Testis (tissue), 3 donors: ENCODE data around the gene GCC2. TPM values are rescaled to one million over a fixed set of nuclear protein-coding genes. Genes with fewer than 3 reads are reported as not detected.

Experiments used
- DNase-seq: peaks from one replicate; pipeline ENCODE4 v3.0.0-alpha.2; 2019
- H3K27ac ChIP-seq, 2 donors: fragments of 200-600 bp; sonication (generic); one replicate each; pipeline ENCODE4 v1.5.1; 2019
- H3K27me3 ChIP-seq: fragments of 200-600 bp; sonication (generic); one replicate; pipeline ENCODE4 v1.5.1; 2019
- H3K36me3 ChIP-seq: fragments of 200-600 bp; sonication (generic); one replicate; pipeline ENCODE4 v1.5.1; 2017; ENCODE audit warnings: low read depth; ENCODE audit errors: missing control alignments
- H3K4me1 ChIP-seq: fragments of 200-600 bp; sonication (generic); one replicate; pipeline ENCODE4 v1.5.1; 2019
- H3K4me3 ChIP-seq, 2 donors: fragments of 200-600 bp; sonication (generic); one replicate each; pipeline ENCODE4 v1.5.1; 2017 to 2019
- H3K9me3 ChIP-seq: fragments of 200-600 bp; sonication (generic); one replicate; pipeline ENCODE4 v1.5.1; 2017
- CTCF ChIP-seq, 3 experiments: fragments of 450-650 bp in 2 of 3; fragments of 200-600 bp in 1 of 3; sonication (generic) in 1 of 3; IDR thresholded peaks; one replicate each; pipeline ENCODE4 v1.5.1; 2016 to 2019; ENCODE audit warnings: antibody characterized with exemption in 3 of 3, mild to moderate bottlenecking in 2 of 3, moderate library complexity in 1 of 3
- POLR2A ChIP-seq: fragments of 450-650 bp; IDR thresholded peaks from one replicate; pipeline ENCODE4 v1.6.1; 2017; ENCODE audit warnings: antibody characterized with exemption, mild to moderate bottlenecking, moderate library complexity
- WGBS, 2 donors: methylation state at CpG; one replicate each; pipeline ENCODE4 v1.1.5; 2018; 5-methylcytosine and 5-hydroxymethylcytosine counted together
- intact Hi-C: fragments of 100-400 bp; cut with DNase I; formaldehyde crosslinking; loops from one replicate; pipeline ENCODE4 v1.15.1; 2023; ENCODE audit warnings: low total_unique reads
- polyA plus RNA-seq: library from polyadenylated mRNA; stranded (reverse); fragments of 350-450 nt; fragmentation: Illumina TruSeq; extraction: RNeasy Lipid Tissue Mini Kit (QIAGEN cat#74804); gene quantifications from one replicate; pipeline ENCODE4 v1.2.3, GENCODE V29; 2014; ENCODE audit warnings: low read depth, low replicate concordance; ENCODE audit not compliant: insufficient read depth
- total RNA-seq, 2 donors: library from RNA; depleted of rRNA; stranded (reverse); fragments of >200 nt; gene quantifications; one replicate each; pipeline ENCODE4 v1.2.3, GENCODE V29; 2016

Gene GCC2
- total and polyA plus RNA-seq, 3 donors from 2014 or later: 5.8 to 59.6 (median 42.2) TPM

GRCh38 chr2:108455571-108455970 is 6.6 kb downstream of the GCC2 start:
- no peaks in the 10 kb centered on the region for H3K36me3 ChIP-seq
- intact Hi-C loops: no loop called here

GRCh38 chr2:108458082-108458481 is 9.1 kb downstream of the GCC2 start:
- Histone ChIP-seq H3K27me3 (no peaks in the 10 kb centered on the region), H3K27ac (no peak overlapping the region), H3K4me3 (no peak overlapping the region), H3K4me1 (no peaks in the 10 kb centered on the region), H3K36me3 (no peaks in the 10 kb centered on the region), H3K9me3 (no peaks in the 10 kb centered on the region)
- TF ChIP-seq CTCF (IDR thresholded peaks at IDR 0.05) (no peak), POLR2A (no peak)
- 96 to 100% methylated on average over 3 of the region's 3 CpGs for WGBS, 2 donors
- DNase-seq: no peak
- intact Hi-C loops: no loop called here

More at GRCh38 chr2:108455571-108455970, 6.6 kb downstream of the GCC2 start:
- no peak for DNase-seq
- no peaks in the 10 kb centered on the region for H3K4me1 ChIP-seq
- H3K4me3 ChIP-seq: no peak overlapping the region
- H3K9me3 ChIP-seq: no peaks in the 10 kb centered on the region
- TF ChIP-seq CTCF (IDR thresholded peaks at IDR 0.05) (no peak), POLR2A (no peak)
- H3K27ac ChIP-seq: no peak overlapping the region
- no peaks in the 10 kb centered on the region for H3K27me3 ChIP-seq
- WGBS, 2 donors: 96 to 100% methylated on average over 1 of the region's 1 CpG

GRCh38 chr2:108459441-108459840 is 10.4 kb downstream of the GCC2 start:
- TF ChIP-seq POLR2A (no peak), CTCF (IDR thresholded peaks at IDR 0.05) (no peak)
- WGBS, 2 donors: 77 to 79% methylated on average over 1 of the region's 1 CpG
- intact Hi-C loops: no loop called here

GRCh38 chr2:108460345-108461037 is 11.5 kb downstream of the GCC2 start:
- intact Hi-C loops: no loop called here
- DNase-seq: no peak
- 70 to 79% methylated on average over 4 of the region's 4 CpGs for WGBS, 2 donors

More at GRCh38 chr2:108459441-108459840, 10.4 kb downstream of the GCC2 start:
- H3K4me3 ChIP-seq: no peak overlapping the region
- H3K4me1 ChIP-seq: no peaks in the 10 kb centered on the region
- no peaks in the 10 kb centered on the region for H3K27me3 ChIP-seq
- no peak for DNase-seq
- H3K36me3 ChIP-seq: no peaks in the 10 kb centered on the region
- no peaks in the 10 kb centered on the region for H3K9me3 ChIP-seq
- no peak overlapping the region for H3K27ac ChIP-seq

More at GRCh38 chr2:108460345-108461037, 11.5 kb downstream of the GCC2 start:
- Histone ChIP-seq H3K36me3 (no peaks in the 10 kb centered on the region), H3K4me3 (no peak overlapping the region), H3K27ac (no peak overlapping the region), H3K4me1 (no peaks in the 10 kb centered on the region), H3K9me3 (no peaks in the 10 kb centered on the region), H3K27me3 (no peaks in the 10 kb centered on the region)
- TF ChIP-seq CTCF (IDR thresholded peaks at IDR 0.05) (no peak), POLR2A (no peak)
